ENCODE data around the gene PSTPIP2.
"Not testable (repeated sequence)": the region's sequence is repeated elsewhere in the genome, so short reads cannot be mapped to it uniquely, and the experiment has no call there.

PSTPIP2 gene

GRCh38 chr18:46071653-46072375, at the start of gene PSTPIP2:
Gene PSTPIP2, minus strand, starts transcription at chr18:46072260. Its CDS starts 72 bp downstream, at chr18:46072188.
- DNase-seq (ENCODE audit: low spot score) = peak; percentile 19

DNA sequence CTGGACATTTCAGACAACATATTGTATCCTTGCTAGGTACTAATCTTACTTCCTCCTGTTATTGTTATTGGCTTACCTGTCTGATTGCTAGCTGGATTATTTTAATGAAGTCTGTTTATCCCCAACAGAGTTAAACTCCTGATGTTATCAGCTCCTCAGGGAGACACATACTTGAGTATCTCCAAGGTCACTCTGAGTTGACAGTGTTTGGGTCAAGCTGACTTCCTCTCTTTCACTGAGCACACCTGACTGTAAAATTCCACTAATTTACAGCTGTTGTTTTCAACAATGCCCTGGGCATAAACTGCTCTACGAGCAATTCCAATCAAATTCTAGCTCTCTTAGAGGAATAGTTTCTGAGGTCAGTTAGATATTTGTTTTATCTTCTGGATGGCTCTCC, 41.7 kb upstream of the PSTPIP2 start:
- DNase-seq (ENCODE audit: low spot score) = no peak

GRCh38 chr18:46110406-46110805, 38.3 kb upstream of the PSTPIP2 start:
- DNase-seq (ENCODE audit: low spot score) = no peak

- DNase-seq (ENCODE audit: low spot score) = no peak
Observed at GRCh38 chr18:46109386-46109785, 37.3 kb upstream of the PSTPIP2 start.

GRCh38 chr18:46104128-46104911, 32.3 kb upstream of the PSTPIP2 start, which contains the start of gene HAUS1:
Gene HAUS1, plus strand, starts transcription at chr18:46104385. Its CDS starts 27 bp downstream, at chr18:46104412.
- peak; percentile 79 for DNase-seq (ENCODE audit: low spot score)

- no peak for DNase-seq (ENCODE audit: low spot score)
Observed at GRCh38 chr18:46099463-46099862, 27.4 kb upstream of the PSTPIP2 start.

- DNase-seq (ENCODE audit: low spot score) = no peak
Observed at GRCh38 chr18:46098616-46098933, 26.5 kb upstream of the PSTPIP2 start.

GRCh38 chr18:46097801-46098615, 25.9 kb upstream of the PSTPIP2 start, which contains the start of gene ATP5F1A:
Gene ATP5F1A, minus strand, starts transcription at chr18:46098296. Its CDS starts 65 bp downstream, at chr18:46098231.
- DNase-seq (ENCODE audit: low spot score) = peak; percentile 60

GRCh38 chr18:46097431-46097800, 25.4 kb upstream of the PSTPIP2 start:
- DNase-seq (ENCODE audit: low spot score) = no peak

- no peak for DNase-seq (ENCODE audit: low spot score)
Observed at GRCh38 chr18:46096651-46097300, 24.7 kb upstream of the PSTPIP2 start.

DNA sequence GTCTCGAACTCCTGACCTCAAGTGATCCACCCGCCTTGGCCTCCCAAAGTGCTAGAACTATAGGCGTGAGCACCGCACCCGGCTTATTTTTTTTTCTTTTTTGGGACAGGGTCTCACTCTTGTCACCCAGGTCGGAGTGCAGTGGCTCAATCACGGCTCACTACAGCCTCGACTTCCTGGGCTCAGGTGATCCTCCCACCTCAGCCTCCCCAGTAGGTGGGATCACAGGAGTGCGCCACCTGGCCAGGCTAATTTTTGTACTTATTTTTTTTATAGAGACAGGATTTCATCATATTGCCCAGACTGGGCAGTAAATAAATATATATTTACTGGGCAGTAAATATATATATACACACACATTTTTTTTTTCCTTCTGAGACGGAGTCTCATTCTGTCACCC, 23.5 kb upstream of the PSTPIP2 start:
- no peak for DNase-seq (ENCODE audit: low spot score)

DNA sequence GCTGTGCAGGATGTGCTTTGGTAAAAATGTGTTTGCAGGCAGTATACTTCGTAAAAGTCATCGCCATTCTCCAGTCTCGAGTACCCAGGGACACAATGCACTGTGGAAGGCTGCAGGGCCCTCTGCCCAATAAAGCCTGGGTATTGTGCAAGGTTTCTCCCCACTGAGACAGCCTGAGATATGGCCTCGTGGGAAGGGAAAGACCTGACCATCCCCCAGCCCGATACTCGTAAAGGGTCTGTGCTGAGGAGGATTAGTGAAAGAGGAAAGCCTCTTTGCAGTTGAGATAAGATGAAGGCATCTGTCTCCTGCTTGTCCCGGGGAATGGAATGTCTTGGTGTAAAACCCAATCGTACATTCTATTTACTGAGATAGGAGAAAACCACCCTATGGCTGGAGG, 16.4 kb upstream of the PSTPIP2 start:
- DNase-seq (ENCODE audit: low spot score) = not testable (repeated sequence)

DNA sequence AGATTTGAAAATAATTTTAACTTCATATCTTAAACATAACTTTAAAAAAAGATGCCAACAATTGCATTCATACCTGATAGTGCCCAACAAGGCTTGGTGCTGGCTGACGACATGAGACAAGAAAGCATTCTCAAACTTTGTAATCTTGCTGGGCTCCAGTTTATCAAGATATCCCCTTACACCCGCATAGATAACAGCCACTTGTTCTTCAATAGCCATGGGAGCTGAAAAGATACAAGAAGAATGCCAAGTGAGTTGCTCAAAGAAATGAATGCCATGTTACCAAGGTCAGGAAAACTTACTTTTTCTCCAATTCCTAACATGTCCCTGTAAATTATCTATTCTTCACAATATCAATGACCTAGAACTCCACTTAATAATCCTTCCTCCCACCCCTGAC, 12.4 kb upstream of the PSTPIP2 start:
- no peak for DNase-seq (ENCODE audit: low spot score)

DNA sequence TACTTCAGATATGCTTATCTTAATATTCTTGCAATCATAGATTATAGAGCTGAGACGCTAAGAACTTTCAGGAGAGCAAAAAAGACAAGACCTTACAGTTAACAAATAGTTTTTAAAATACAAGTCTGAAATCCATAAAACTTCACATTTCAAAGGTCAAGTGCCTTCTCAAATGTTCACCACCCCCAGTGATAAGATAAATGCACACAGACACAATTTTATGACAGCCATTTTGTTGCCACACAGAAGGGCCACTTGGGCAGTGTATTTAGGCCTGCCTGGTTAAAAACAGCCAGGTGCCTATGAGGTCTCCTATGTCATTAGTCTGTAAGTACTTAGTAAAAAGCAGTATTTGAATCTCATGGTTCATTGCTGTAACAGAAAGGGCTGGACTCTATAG, 8.1 kb upstream of the PSTPIP2 start:
- no peak for DNase-seq (ENCODE audit: low spot score)

GRCh38 chr18:46079336-46079735, 7.3 kb upstream of the PSTPIP2 start:
- DNase-seq (ENCODE audit: low spot score) = no peak

- DNase-seq (ENCODE audit: low spot score) = no peak
Observed at GRCh38 chr18:46073474-46074331, 1.6 kb upstream of the PSTPIP2 start.

DNA sequence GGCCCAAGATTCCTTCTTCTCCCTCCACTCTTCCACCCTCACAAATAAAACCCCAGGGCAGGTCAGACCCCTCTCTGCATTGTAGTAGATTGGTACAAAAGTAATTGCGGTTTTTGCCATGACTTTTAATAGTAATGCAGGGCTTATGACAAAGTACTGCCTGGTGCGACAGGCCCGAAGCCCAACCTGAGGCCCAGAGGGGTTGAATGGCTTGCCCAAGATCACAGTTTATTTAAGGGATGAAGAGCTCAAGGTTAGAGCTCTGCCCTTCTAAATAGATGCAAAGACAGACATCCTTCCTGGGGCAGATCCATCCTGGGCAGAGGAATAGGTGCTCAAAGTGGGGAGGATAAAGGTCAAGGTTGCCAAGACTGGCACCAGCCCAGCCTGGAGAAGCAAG, 899 bp upstream of the PSTPIP2 start:
- no peak for DNase-seq (ENCODE audit: low spot score)

GRCh38 chr18:46072376-46072867, 362 bp upstream of the PSTPIP2 start:
- no peak for DNase-seq (ENCODE audit: low spot score)

- DNase-seq (ENCODE audit: low spot score) = no peak
Observed at GRCh38 chr18:46070815-46071652, 1.0 kb downstream of the PSTPIP2 start.

DNA sequence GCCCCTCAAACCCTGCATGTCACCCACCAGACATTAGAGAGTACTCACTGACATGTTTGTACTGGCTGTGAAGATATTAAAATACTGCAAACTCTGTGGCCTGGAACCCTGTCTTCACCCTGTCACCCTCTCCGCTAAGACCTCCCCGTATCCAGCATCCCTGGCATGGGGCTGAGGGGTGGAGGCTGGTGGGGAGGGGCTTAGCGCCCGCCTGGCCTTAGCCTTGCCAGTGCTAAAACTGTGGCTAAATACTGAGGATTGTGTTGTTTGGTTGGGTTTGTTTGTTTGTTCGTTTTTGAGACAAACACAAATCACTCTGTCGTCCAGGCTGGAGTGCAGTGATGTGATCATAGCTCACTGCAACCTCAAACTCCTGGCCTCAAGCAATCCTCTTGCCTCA, 1.8 kb downstream of the PSTPIP2 start:
- DNase-seq (ENCODE audit: low spot score) = no peak

All from HuH-7.5 (cell line).